ENCODE data around the gene MYL3. TPM values are rescaled to one million over a fixed set of nuclear protein-coding genes. Genes with fewer than 3 reads are reported as not detected.
"Not testable (repeated sequence)": the region's sequence is repeated elsewhere in the genome, so short reads cannot be mapped to it uniquely, and the experiment has no call there.

The MYL3 gene
- total RNA-seq, result 10 to 100 TPM in 1 of 4 donors, 1 to 10 TPM in 1, under 1 TPM in 1, not detected in 1; 0.82 to 16.1 (median 1.4) TPM

DNA sequence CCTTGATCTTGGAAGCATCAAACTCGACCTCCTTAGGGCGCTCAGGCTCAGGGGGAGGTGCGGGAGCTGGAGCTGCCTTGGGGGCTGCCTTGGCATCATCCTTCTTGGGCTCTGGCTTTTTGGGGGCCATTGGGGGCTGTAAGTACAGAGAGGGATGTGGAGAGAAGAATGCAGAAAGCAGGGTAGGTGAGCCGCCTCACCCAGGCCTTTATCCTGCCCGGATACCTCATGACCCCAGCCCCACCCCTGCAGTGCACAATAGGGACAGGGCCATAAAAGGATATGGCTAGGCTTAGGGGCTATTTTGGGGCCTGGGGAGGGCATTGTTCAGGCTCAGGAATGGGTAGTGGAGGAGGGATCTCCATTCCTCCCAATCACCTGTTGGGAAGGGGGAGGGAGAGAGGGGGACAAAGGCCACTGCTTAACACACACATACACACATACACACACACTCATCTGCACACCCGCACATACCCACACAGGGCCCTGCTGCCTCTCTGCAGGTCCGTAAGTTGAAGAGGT lies at the start of gene MYL3:
MYL3 (minus strand) TSS at position 184 of the 522 bp plus-strand sequence; CDS start at position 130, 54 bp downstream.
- 36 to 63% methylated on average over 2 to 7 of the region's 7 CpGs for WGBS, 2 donors (ENCODE audit: low coverage in 1 of 2)
- no peaks in the 10 kb centered on the region for H3K9me3 ChIP-seq
- H3K27me3 ChIP-seq, result no peaks in the 10 kb centered on the region
- H3K27ac ChIP-seq, result no peak within 1 kb of the TSS
- no peak for DNase-seq
- TF ChIP-seq CTCF (IDR thresholded peaks at IDR 0.05) (no peak), POLR2A (IDR thresholded peaks at IDR 0.05) (no peak), EP300 (IDR thresholded peaks at IDR 0.05; ENCODE audit: low read depth) (no peak), POLR2AphosphoS5 (IDR thresholded peaks at IDR 0.05) (no peak)
- in situ Hi-C loops (cut with MboI; ENCODE audit: low pct_ligation_motif_present in 1 of 4, low pct_unique_long_range_greater_than_20kb in 1 of 4, low sequenced_read_pairs in 3 of 4), result loop anchor here in 3 of 4 donors (25.0 kb wide), 3 partner anchors 151 to 499 kb away; partner anchors contain the start of genes PRSS50 (in 1 of the 3) and TMIE (in 1 of the 3)
- intact Hi-C loops (cut with DNase I; ENCODE audit: low total_unique reads), result loop anchor here (10.0 kb wide), 1 partner anchor 159 kb away; the partner anchor contains the start of gene TMIE
- no peak within 1 kb of the TSS for H3K4me3 ChIP-seq
- H3K36me3 ChIP-seq, result no peaks in the 10 kb centered on the region
- H3K4me1 ChIP-seq, result peaks cover 13 to 15% (median 14%) of the 10 kb centered on the region in 4 donors

- Histone ChIP-seq H3K27ac (no peak overlapping the region), H3K36me3 (no peaks in the 10 kb centered on the region), H3K27me3 (no peaks in the 10 kb centered on the region), H3K9me3 (no peaks in the 10 kb centered on the region), H3K4me1 (peaks cover 4 to 18% (median 13%) of the 10 kb centered on the region in 4 donors), H3K4me3 (no peak overlapping the region)
- WGBS, 2 donors (ENCODE audit: low coverage in 1 of 2), result 44 to 82% methylated on average over 1 to 3 of the region's 3 CpGs
- intact Hi-C loops (cut with DNase I; ENCODE audit: low total_unique reads) (no loop called here), in situ Hi-C loops (cut with MboI; ENCODE audit: low pct_ligation_motif_present in 1 of 4, low pct_unique_long_range_greater_than_20kb in 1 of 4, low sequenced_read_pairs in 3 of 4) (no loop called here)
- TF ChIP-seq POLR2A (IDR thresholded peaks at IDR 0.05) (no peak), CTCF (IDR thresholded peaks at IDR 0.05) (no peak), POLR2AphosphoS5 (IDR thresholded peaks at IDR 0.05) (no peak), EP300 (IDR thresholded peaks at IDR 0.05; ENCODE audit: low read depth) (no peak)
- no peak for DNase-seq
Measured at GRCh38 chr3:46912986-46913385, 49.7 kb upstream of the MYL3 start.

DNA sequence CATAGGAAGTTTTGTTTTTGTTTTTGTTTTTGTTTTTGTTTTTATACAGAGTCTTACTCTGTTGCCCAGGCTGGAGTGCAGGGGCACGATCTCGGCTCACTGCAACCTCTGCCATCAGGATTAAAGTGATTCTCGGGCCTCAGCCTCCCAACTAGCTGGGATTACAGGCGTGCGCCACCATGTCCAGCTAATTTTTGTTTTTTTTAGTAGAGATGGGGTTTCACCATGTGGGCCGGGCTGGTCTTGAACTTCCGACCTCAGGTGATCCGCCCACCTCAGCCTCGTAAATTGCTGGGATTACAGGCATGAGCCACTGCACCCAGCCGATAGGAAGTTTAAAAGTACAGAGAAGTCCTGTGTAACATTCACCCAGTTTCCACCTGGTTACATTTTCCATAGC lies 47.7 kb upstream of the MYL3 start:
- peaks cover 4 to 18% (median 13%) of the 10 kb centered on the region in 4 donors for H3K4me1 ChIP-seq
- H3K4me3 ChIP-seq; H3K36me3 ChIP-seq; H3K27me3 ChIP-seq; intact Hi-C loops (cut with DNase I; ENCODE audit: low total_unique reads); in situ Hi-C loops (cut with MboI; ENCODE audit: low pct_ligation_motif_present in 1 of 4, low pct_unique_long_range_greater_than_20kb in 1 of 4, low sequenced_read_pairs in 3 of 4); H3K9me3 ChIP-seq; H3K27ac ChIP-seq; DNase-seq: not testable (repeated sequence)
- 46 to 75% methylated on average over 7 to 10 of the region's 10 CpGs for WGBS, 2 donors (ENCODE audit: low coverage in 1 of 2)

GRCh38 chr3:46910166-46910760 lies 47.0 kb upstream of the MYL3 start:
- Histone ChIP-seq H3K27me3 (no peaks in the 10 kb centered on the region), H3K4me3 (no peak overlapping the region), H3K4me1 (peaks cover 4 to 18% (median 13%) of the 10 kb centered on the region in 4 donors), H3K27ac (no peak overlapping the region), H3K36me3 (no peaks in the 10 kb centered on the region), H3K9me3 (no peaks in the 10 kb centered on the region)
- in situ Hi-C loops (cut with MboI; ENCODE audit: low pct_ligation_motif_present in 1 of 4, low pct_unique_long_range_greater_than_20kb in 1 of 4, low sequenced_read_pairs in 3 of 4) (no loop called here), intact Hi-C loops (cut with DNase I; ENCODE audit: low total_unique reads) (no loop called here)
- no peak for TF ChIP-seq CTCF (IDR thresholded peaks at IDR 0.05)
- TF ChIP-seq POLR2AphosphoS5 (IDR thresholded peaks at IDR 0.05), result no peak
- TF ChIP-seq POLR2A (IDR thresholded peaks at IDR 0.05), result no peak
- no peak for TF ChIP-seq EP300 (IDR thresholded peaks at IDR 0.05; ENCODE audit: low read depth)
- 76% methylated on average over 6 of the region's 6 CpGs; no CpG with 5 or more reads in 1 of the 2 donors for WGBS, 2 donors (ENCODE audit: low coverage in 1 of 2)
- DNase-seq, result no peak
